NCI-H1092 (cell line): ENCODE results near the gene KIF1C.

Experiments
- DNase-seq: peaks from one replicate; lab custom pipeline; 2025; lab: John Stamatoyannopoulos, UW

KIF1C gene

GRCh38 chr17:4969047-4969550, 28.7 kb upstream of the KIF1C start:
- DNase-seq = no peak

GRCh38 chr17:4969551-4970173, 28.1 kb upstream of the KIF1C start:
- no peak for DNase-seq

GRCh38 chr17:4970273-4970672, 27.5 kb upstream of the KIF1C start:
- DNase-seq = no peak

GRCh38 chr17:4971826-4972225, 25.9 kb upstream of the KIF1C start:
- DNase-seq = no peak

GRCh38 chr17:4972322-4972721, 25.4 kb upstream of the KIF1C start:
- DNase-seq = no peak

- no peak for DNase-seq
These were observed 25.0 kb upstream of the KIF1C start for GRCh38 chr17:4972752-4973151.

- no peak for DNase-seq
These were observed 24.3 kb upstream of the KIF1C start for GRCh38 chr17:4973256-4974114.

GRCh38 chr17:4974115-4974670, 23.6 kb upstream of the KIF1C start:
- DNase-seq = no peak

GRCh38 chr17:4978726-4979125, 19.0 kb upstream of the KIF1C start:
- DNase-seq = no peak

- no peak for DNase-seq
These were observed 17.0 kb upstream of the KIF1C start for GRCh38 chr17:4980644-4981216.

- DNase-seq = no peak
These were observed 15.4 kb upstream of the KIF1C start for GRCh38 chr17:4982305-4982704.

GRCh38 chr17:4986403-4986802, 11.3 kb upstream of the KIF1C start:
- DNase-seq = no peak

GRCh38 chr17:4986951-4987766, 10.6 kb upstream of the KIF1C start, which contains the start of gene CAMTA2:
Gene CAMTA2, minus strand, starts transcription at chr17:4987675. Its CDS starts 1,453 bp downstream, at chr17:4986222.
- peak; percentile 32 for DNase-seq

GRCh38 chr17:4987767-4988567, 9.8 kb upstream of the KIF1C start:
- DNase-seq = no peak

GRCh38 chr17:4994081-4994595, 3.6 kb upstream of the KIF1C start:
- no peak for DNase-seq

- DNase-seq = no peak
These were observed 429 bp downstream of the KIF1C start for GRCh38 chr17:4998027-4998731.

GRCh38 chr17:4998732-4999429, 1.1 kb downstream of the KIF1C start:
- DNase-seq = no peak

GRCh38 chr17:4999430-5000093, 1.8 kb downstream of the KIF1C start:
- DNase-seq = no peak

GRCh38 chr17:5000237-5000639, 2.5 kb downstream of the KIF1C start:
- DNase-seq = no peak
